Measurements from ENCODE around the gene CACNG1. TPM values are rescaled to one million over a fixed set of nuclear protein-coding genes. Genes with fewer than 3 reads are reported as not detected.

The CACNG1 gene
- total RNA-seq, 1 donor from 2014 or later: not detected

- ChIA-PET POLR2A (no interaction called here), CTCF (no interaction called here)
- intact Hi-C loops (cut with micrococcal nuclease): no loop called here
- no peak for DNase-seq
- H3K27me3 Mint-ChIP-seq: no peaks in the 10 kb centered on the region
- no peaks in the 10 kb centered on the region for H3K9me3 Mint-ChIP-seq
- no peaks in the 10 kb centered on the region for H3K4me1 Mint-ChIP-seq
- H3K36me3 Mint-ChIP-seq (ENCODE audit: low read depth): peaks cover 34% of the 10 kb centered on the region
- no peak for ATAC-seq (ENCODE audit: low read depth)
- no peak overlapping the region for H3K27ac Mint-ChIP-seq
- no peak for TF ChIP-seq CTCF (IDR thresholded peaks at IDR 0.05)
- H3K4me3 Mint-ChIP-seq: no peak overlapping the region
Observed at GRCh38 chr17:67071595-67071994, 27.2 kb downstream of the CACNG1 start.

- no peak for TF ChIP-seq CTCF (IDR thresholded peaks at IDR 0.05)
Observed at GRCh38 chr17:67072885-67073284, 28.5 kb downstream of the CACNG1 start.

GRCh38 chr17:67074781-67075180 is 30.4 kb downstream of the CACNG1 start:
- TF ChIP-seq CTCF (IDR thresholded peaks at IDR 0.05): no peak
- ChIA-PET CTCF (no interaction called here), POLR2A (no interaction called here)
- H3K4me1 Mint-ChIP-seq: no peaks in the 10 kb centered on the region
- peaks cover 54% of the 10 kb centered on the region for H3K36me3 Mint-ChIP-seq (ENCODE audit: low read depth)
- no peak for ATAC-seq (ENCODE audit: low read depth)
- H3K9me3 Mint-ChIP-seq: no peaks in the 10 kb centered on the region
- H3K27ac Mint-ChIP-seq: no peak overlapping the region
- H3K27me3 Mint-ChIP-seq: no peaks in the 10 kb centered on the region
- intact Hi-C loops (cut with micrococcal nuclease): no loop called here
- no peak for DNase-seq
- no peak overlapping the region for H3K4me3 Mint-ChIP-seq

More at GRCh38 chr17:67072885-67073284, 28.5 kb downstream of the CACNG1 start:
- ATAC-seq (ENCODE audit: low read depth) (no peak), DNase-seq (no peak)
- Mint-ChIP-seq H3K4me1 (no peaks in the 10 kb centered on the region), H3K36me3 (ENCODE audit: low read depth) (peaks cover 43% of the 10 kb centered on the region), H3K27me3 (no peaks in the 10 kb centered on the region), H3K9me3 (no peaks in the 10 kb centered on the region), H3K4me3 (no peak overlapping the region), H3K27ac (no peak overlapping the region)
- ChIA-PET CTCF (no interaction called here), POLR2A (no interaction called here)
- intact Hi-C loops (cut with micrococcal nuclease): no loop called here

GRCh38 chr17:67076290-67076689 is 31.9 kb downstream of the CACNG1 start:
- ChIA-PET CTCF (no interaction called here), POLR2A (no interaction called here)
- H3K36me3 Mint-ChIP-seq (ENCODE audit: low read depth): peaks cover 55% of the 10 kb centered on the region
- no peak for ATAC-seq (ENCODE audit: low read depth)
- H3K27ac Mint-ChIP-seq: no peak overlapping the region
- peaks cover 5% of the 10 kb centered on the region for H3K4me1 Mint-ChIP-seq
- no peak for DNase-seq
- TF ChIP-seq CTCF (IDR thresholded peaks at IDR 0.05): no peak
- no peaks in the 10 kb centered on the region for H3K9me3 Mint-ChIP-seq
- intact Hi-C loops (cut with micrococcal nuclease): no loop called here
- H3K4me3 Mint-ChIP-seq: no peak overlapping the region
- no peaks in the 10 kb centered on the region for H3K27me3 Mint-ChIP-seq

GRCh38 chr17:67078292-67078691 is 33.9 kb downstream of the CACNG1 start:
- CTCF ChIA-PET: no interaction called here
- ATAC-seq (ENCODE audit: low read depth): no peak
- H3K27ac Mint-ChIP-seq: no peak overlapping the region

More at GRCh38 chr17:67078292-67078691, 33.9 kb downstream of the CACNG1 start:
- POLR2A ChIA-PET: no interaction called here
- TF ChIP-seq CTCF (IDR thresholded peaks at IDR 0.05): no peak
- Mint-ChIP-seq H3K36me3 (ENCODE audit: low read depth) (peaks cover 46% of the 10 kb centered on the region), H3K4me3 (no peak overlapping the region), H3K4me1 (peaks cover 15% of the 10 kb centered on the region), H3K9me3 (no peaks in the 10 kb centered on the region), H3K27me3 (no peaks in the 10 kb centered on the region)
- no peak for DNase-seq
- intact Hi-C loops (cut with micrococcal nuclease): no loop called here

All from activated B cell treated with CpG ODN at 0.5 μM for 24 hours (primary cell).